HT1080 (cell line): ENCODE measurements around the gene BMP7. TPM values are rescaled to one million over a fixed set of nuclear protein-coding genes. Genes with fewer than 3 reads are reported as not detected.
"Not testable (repeated sequence)": the region's sequence is repeated elsewhere in the genome, so short reads cannot be mapped to it uniquely, and the experiment has no call there.

Source experiments
- DNase-seq: peaks from one replicate; pipeline ENCODE4 v3.0.0-alpha.2; 2015; ENCODE audit warnings: low read depth
- total RNA-seq: library from RNA; depleted of rRNA; stranded (reverse); fragments of >200 nt; shearing (Covaris generic); gene quantifications from 2 replicates; pipeline ENCODE4 v1.2.3, GENCODE V29; 2014

BMP7 gene
- total RNA-seq, 1 experiment from 2014 or later: 0.03 TPM

GRCh38 chr20:57288651-57289277 is 22.3 kb upstream of the BMP7 start:
- no peak for DNase-seq

GRCh38 chr20:57287901-57288300 is 21.5 kb upstream of the BMP7 start:
- DNase-seq: no peak

- DNase-seq: no peak
These were observed 20.8 kb upstream of the BMP7 start for GRCh38 chr20:57287007-57287880.

- no peak for DNase-seq
These were observed 17.4 kb upstream of the BMP7 start for GRCh38 chr20:57283860-57284259.

- DNase-seq: no peak
These were observed 16.4 kb upstream of the BMP7 start for GRCh38 chr20:57282670-57283361.

GRCh38 chr20:57281900-57282299 is 15.5 kb upstream of the BMP7 start:
- DNase-seq: no peak

GRCh38 chr20:57280221-57280620 is 13.8 kb upstream of the BMP7 start:
- no peak for DNase-seq

- not testable (repeated sequence) for DNase-seq
These were observed 13.1 kb upstream of the BMP7 start for GRCh38 chr20:57279548-57279947.

- no peak for DNase-seq
These were observed 12.0 kb upstream of the BMP7 start for GRCh38 chr20:57278457-57278856.

- DNase-seq: no peak
These were observed 11.1 kb upstream of the BMP7 start for GRCh38 chr20:57277398-57278105.

GRCh38 chr20:57276221-57276620 is 9.8 kb upstream of the BMP7 start:
- no peak for DNase-seq

- no peak for DNase-seq
These were observed 9.4 kb upstream of the BMP7 start for GRCh38 chr20:57275813-57276212.

- no peak for DNase-seq
These were observed 8.9 kb upstream of the BMP7 start for GRCh38 chr20:57275334-57275733.

- DNase-seq: no peak
These were observed 8.4 kb upstream of the BMP7 start for GRCh38 chr20:57274846-57275245.

- no peak for DNase-seq
These were observed 7.9 kb upstream of the BMP7 start for GRCh38 chr20:57274299-57274698.

- no peak for DNase-seq
These were observed 6.6 kb upstream of the BMP7 start for GRCh38 chr20:57272883-57273535.

GRCh38 chr20:57270204-57270984 is 4.0 kb upstream of the BMP7 start:
- no peak for DNase-seq

- DNase-seq: no peak
These were observed 2.9 kb upstream of the BMP7 start for GRCh38 chr20:57269148-57269984.

GRCh38 chr20:57268399-57269076 is 2.1 kb upstream of the BMP7 start:
- DNase-seq: no peak
